Prostate gland (tissue), 2 donors: ENCODE measurements around the gene SEC14L2.

Experiments
- CTCF ChIP-seq, 4 experiments: fragments of 200-600 bp in 2 of 4; fragments of 450-650 bp in 2 of 4; sonication (generic) in 2 of 4; IDR thresholded peaks; 1 replicate in 3 of 4; 2 replicates in 1 of 4; pipeline ENCODE4 v1.5.1; 2016 to 2019; ENCODE audit warnings: antibody characterized with exemption in 4 of 4, mild to moderate bottlenecking in 2 of 4, moderate library complexity in 2 of 4
- POLR2A ChIP-seq: fragments of 450-650 bp; IDR thresholded peaks from one replicate; pipeline ENCODE4 v1.6.1; 2016; ENCODE audit warnings: antibody characterized with exemption, mild to moderate bottlenecking
- POLR2AphosphoS5 ChIP-seq: sonication (generic); formaldehyde crosslinking; IDR thresholded peaks from one replicate; pipeline ENCODE4 v1.6.1; 2017; ENCODE audit warnings: antibody characterized with exemption

- no peak for TF ChIP-seq CTCF (IDR thresholded peaks at IDR 0.05)
- TF ChIP-seq POLR2A: no peak
- TF ChIP-seq POLR2AphosphoS5: no peak
These were observed 10.9 kb upstream of the SEC14L2 start for GRCh38 chr22:30385942-30386341.
